ENCODE measurements around the gene FRK. TPM values are rescaled to one million over a fixed set of nuclear protein-coding genes. Genes with fewer than 3 reads are reported as not detected.

Gene FRK
- total RNA-seq, 2 donors from 2014 or later, result 7.9 to 9.1 TPM

- no peak overlapping the region for H3K4me3 ChIP-seq
- no peak overlapping the region for H3K27ac ChIP-seq
- intact Hi-C loops (cut with DNase I), result no loop called here
- 14 to 17% methylated on average over 1 of the region's 1 CpG for WGBS, 2 donors
- no peak for TF ChIP-seq POLR2A (IDR thresholded peaks at IDR 0.05)
- no peak for TF ChIP-seq CTCF (IDR thresholded peaks at IDR 0.05)
- H3K9me3 ChIP-seq, result no peaks in the 10 kb centered on the region
- no peaks in the 10 kb centered on the region for H3K27me3 ChIP-seq
- ATAC-seq (no peak), DNase-seq (no peak)
- no peaks in the 10 kb centered on the region for H3K36me3 ChIP-seq (replicated peaks in 1 of 2; ENCODE audit: insufficient read depth in 1 of 2, low read depth in 2 of 2)
- H3K4me1 ChIP-seq, result peaks cover 46% of the 10 kb centered on the region
Observed at GRCh38 chr6:116018976-116019375, 41.7 kb downstream of the FRK start.

- Histone ChIP-seq H3K4me1 (peaks cover 51% of the 10 kb centered on the region), H3K4me3 (no peak overlapping the region), H3K27ac (peak overlapping the region in 2 of 4 donors; percentile 9 to 49), H3K9me3 (no peaks in the 10 kb centered on the region), H3K27me3 (no peaks in the 10 kb centered on the region), H3K36me3 (replicated peaks in 1 of 2; ENCODE audit: insufficient read depth in 1 of 2, low read depth in 2 of 2) (no peaks in the 10 kb centered on the region)
- ATAC-seq, result no peak
- TF ChIP-seq POLR2A (IDR thresholded peaks at IDR 0.05), result no peak
- 17 to 33% methylated on average over 2 of the region's 2 CpGs for WGBS, 2 donors
- intact Hi-C loops (cut with DNase I), result no loop called here
- DNase-seq, result no peak
Observed at GRCh38 chr6:116017546-116018295, 43.0 kb downstream of the FRK start.

- intact Hi-C loops (cut with DNase I), result no loop called here
- no peaks in the 10 kb centered on the region for H3K9me3 ChIP-seq
- ATAC-seq (peak; percentile 30), DNase-seq (no peak)
- H3K4me3 ChIP-seq, result no peak overlapping the region
- no peaks in the 10 kb centered on the region for H3K36me3 ChIP-seq (replicated peaks in 1 of 2; ENCODE audit: insufficient read depth in 1 of 2, low read depth in 2 of 2)
- 14 to 19% methylated on average over 4 of the region's 4 CpGs for WGBS, 2 donors
- H3K4me1 ChIP-seq, result peaks cover 58% of the 10 kb centered on the region
- H3K27me3 ChIP-seq, result no peaks in the 10 kb centered on the region
- peak overlapping the region in 2 of 4 donors; percentile 9 to 49 for H3K27ac ChIP-seq
- no peak for TF ChIP-seq POLR2A (IDR thresholded peaks at IDR 0.05)
- TF ChIP-seq CTCF (IDR thresholded peaks at IDR 0.05), result no peak
Observed at GRCh38 chr6:116016846-116017545, 43.7 kb downstream of the FRK start.

- Histone ChIP-seq H3K4me1 (peaks cover 63% of the 10 kb centered on the region), H3K9me3 (no peaks in the 10 kb centered on the region), H3K36me3 (replicated peaks in 1 of 2; ENCODE audit: insufficient read depth in 1 of 2, low read depth in 2 of 2) (no peaks in the 10 kb centered on the region), H3K27ac (peak overlapping the region in 3 of 4 donors; percentile 4 to 16 (median 10)), H3K27me3 (no peaks in the 10 kb centered on the region), H3K4me3 (no peak overlapping the region)
- ATAC-seq (no peak), DNase-seq (no peak)
- no peak for TF ChIP-seq CTCF (IDR thresholded peaks at IDR 0.05)
- intact Hi-C loops (cut with DNase I), result no loop called here
Observed at GRCh38 chr6:116015983-116016382, 44.7 kb downstream of the FRK start.

- Histone ChIP-seq H3K4me3 (no peak overlapping the region), H3K27ac (peak overlapping the region in 3 of 4 donors; percentile 4 to 24 (median 10)), H3K9me3 (no peaks in the 10 kb centered on the region), H3K36me3 (replicated peaks in 1 of 2; ENCODE audit: insufficient read depth in 1 of 2, low read depth in 2 of 2) (no peaks in the 10 kb centered on the region), H3K4me1 (peaks cover 63% of the 10 kb centered on the region), H3K27me3 (no peaks in the 10 kb centered on the region)
- ATAC-seq (no peak), DNase-seq (no peak)
- intact Hi-C loops (cut with DNase I), result no loop called here
- no peak for TF ChIP-seq POLR2A (IDR thresholded peaks at IDR 0.05)
- TF ChIP-seq CTCF (IDR thresholded peaks at IDR 0.05), result no peak
Observed at GRCh38 chr6:116015561-116015960, 45.1 kb downstream of the FRK start.
